Activated CD4-positive, alpha-beta T cell treated with anti-CD3 and anti-CD28 coated beads for 36 hours (primary cell): Measurements from ENCODE around the gene PAK5. TPM values are rescaled to one million over a fixed set of nuclear protein-coding genes. Genes with fewer than 3 reads are reported as not detected.

ENCODE experiments used
- ATAC-seq: fragments of 200-7000 bp; cut with Tn5 transposase; one replicate; pipeline ENCODE4 v1.10.0; 2021; ENCODE audit warnings: mild to moderate bottlenecking, moderate library complexity
- CTCF ChIA-PET: fragments of 350-600 bp; sonication (Branson Sonifier 250); formaldehyde crosslinking; loops from one replicate; lab custom pipeline; 2021; ENCODE audit warnings: antibody characterized with exemption; lab: Charles Lee
- POLR2A ChIA-PET: fragments of 350-600 bp; sonication (Branson Sonifier 250); formaldehyde crosslinking; loops from one replicate; lab custom pipeline; 2021; ENCODE audit warnings: antibody characterized with exemption, inconsistent platforms; lab: Charles Lee
- DNase-seq: peaks from one replicate; pipeline ENCODE4 v3.0.0-alpha.2; 2020
- H3K27ac Mint-ChIP-seq: one replicate; pipeline ENCODE4 v1.8.0; 2021; ENCODE audit warnings: mixed read lengths
- H3K27me3 Mint-ChIP-seq: one replicate; pipeline ENCODE4 v1.8.0; 2021; ENCODE audit warnings: mixed read lengths
- H3K36me3 Mint-ChIP-seq: one replicate; pipeline ENCODE4 v1.8.0; 2021; ENCODE audit warnings: low read depth, mixed read lengths
- H3K4me1 Mint-ChIP-seq: one replicate; pipeline ENCODE4 v1.8.0; 2021; ENCODE audit warnings: mixed read lengths
- H3K4me3 Mint-ChIP-seq: one replicate; pipeline ENCODE4 v1.8.0; 2021; ENCODE audit warnings: mild to moderate bottlenecking, moderate library complexity, mixed read lengths
- H3K9me3 Mint-ChIP-seq: one replicate; pipeline ENCODE4 v1.8.0; 2021; ENCODE audit warnings: low read depth, mixed read lengths
- intact Hi-C, 2 experiments: fragments of 100-400 bp; cut with DNase I in 1 of 2; cut with micrococcal nuclease in 1 of 2; formaldehyde crosslinking; loops; one replicate each; pipeline versions ENCODE4 v1.14.2 to v1.15.1; 2022 to 2024; cut with DNase I, micrococcal nuclease
- total RNA-seq, 2 experiments: library from RNA; stranded (reverse); gene quantifications; one replicate each; pipeline ENCODE4 v1.2.3, GENCODE V29; 2021

Gene PAK5
- not detected for total RNA-seq

DNA sequence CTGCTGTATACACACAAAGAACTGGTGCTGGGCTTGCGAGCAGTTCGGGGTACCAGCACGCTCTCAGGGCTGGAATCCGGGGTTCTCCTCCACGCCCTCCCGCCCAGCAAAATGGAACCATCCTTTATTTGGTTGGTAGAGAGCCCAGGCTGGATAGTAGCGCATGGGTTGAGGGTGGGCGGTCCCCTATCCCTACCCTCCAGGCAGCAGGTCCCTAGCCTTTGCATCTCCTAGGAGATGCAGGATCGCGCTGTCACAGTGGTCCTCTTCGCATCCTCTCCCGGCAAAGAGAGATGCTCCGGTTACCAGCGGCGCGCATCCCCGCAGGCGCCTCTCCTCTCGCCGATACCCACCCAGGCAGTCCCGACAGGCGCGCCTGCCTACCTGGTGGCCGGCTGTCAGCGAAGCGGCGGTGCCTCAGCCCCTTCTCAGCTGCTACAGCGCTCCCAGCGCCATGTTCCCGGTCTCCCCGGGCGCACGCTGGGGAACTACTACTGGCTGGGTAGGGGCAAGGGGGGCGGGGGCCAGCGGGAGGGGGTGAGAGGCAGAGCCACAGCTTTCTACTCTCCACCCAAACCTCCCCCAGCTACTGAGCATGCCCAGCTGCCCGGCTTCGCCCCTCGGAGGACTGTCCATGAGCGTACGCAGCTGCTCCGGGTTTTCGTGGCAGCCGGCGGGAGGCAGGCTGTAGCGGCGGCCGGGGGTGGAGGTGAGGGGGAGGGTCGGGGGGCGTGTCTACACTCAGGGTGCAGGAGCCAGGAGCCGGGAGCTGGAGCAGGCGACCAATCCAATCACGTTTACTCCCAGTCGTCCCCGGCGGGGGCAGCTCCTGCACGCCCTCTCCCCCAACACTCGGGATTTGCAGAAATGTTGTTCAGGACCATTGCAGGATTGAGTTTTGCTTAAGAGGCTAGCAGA is at the start of gene PAK5:
Gene PAK5, minus strand, starts transcription at position 699 of the 918 bp plus-strand sequence. CDS start 194,748 bp downstream, outside the sequence.
- Mint-ChIP-seq H3K27ac (no peak within 1 kb of the TSS), H3K27me3 (peaks cover 26% of the 10 kb centered on the region), H3K4me1 (no peaks in the 10 kb centered on the region), H3K4me3 (no peak within 1 kb of the TSS), H3K36me3 (no peaks in the 10 kb centered on the region), H3K9me3 (peaks cover 5% of the 10 kb centered on the region)
- CTCF ChIA-PET, result no interaction called here
- DNase-seq (no peak), ATAC-seq (no peak)
- intact Hi-C loops, result no loop called here
- POLR2A ChIA-PET, result no interaction called here

DNA sequence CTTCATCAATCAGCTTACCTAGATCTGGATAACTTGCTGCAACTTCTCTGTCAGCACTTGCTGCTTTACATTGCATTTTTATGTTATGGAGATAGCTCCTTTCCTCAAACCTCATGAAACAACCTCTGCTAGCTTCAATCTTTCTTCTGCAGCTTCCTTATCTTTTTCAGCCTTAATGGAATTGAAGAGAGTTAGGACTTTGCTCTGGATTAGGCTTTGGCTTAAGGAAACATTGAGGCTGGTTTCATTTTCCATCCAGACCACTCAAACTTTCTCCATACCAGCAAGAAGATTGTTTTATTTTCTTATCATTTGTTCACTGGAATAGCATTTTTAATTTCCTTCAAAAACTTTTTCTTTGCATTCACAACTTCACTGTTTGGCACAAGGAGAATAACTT is 48.8 kb upstream of the PAK5 start:
- Mint-ChIP-seq H3K27me3 (peaks cover 4% of the 10 kb centered on the region), H3K4me3 (no peak overlapping the region), H3K9me3 (no peaks in the 10 kb centered on the region), H3K4me1 (no peaks in the 10 kb centered on the region), H3K36me3 (no peaks in the 10 kb centered on the region), H3K27ac (no peak overlapping the region)
- intact Hi-C loops, result no loop called here
- no peak for ATAC-seq
- ChIA-PET CTCF (interaction anchor here (1.0 kb wide), 1 partner anchor 269 kb away, joined by 3 read pairs; no protein-coding TSS in a partner anchor), POLR2A (no interaction called here)
- DNase-seq, result no peak

DNA sequence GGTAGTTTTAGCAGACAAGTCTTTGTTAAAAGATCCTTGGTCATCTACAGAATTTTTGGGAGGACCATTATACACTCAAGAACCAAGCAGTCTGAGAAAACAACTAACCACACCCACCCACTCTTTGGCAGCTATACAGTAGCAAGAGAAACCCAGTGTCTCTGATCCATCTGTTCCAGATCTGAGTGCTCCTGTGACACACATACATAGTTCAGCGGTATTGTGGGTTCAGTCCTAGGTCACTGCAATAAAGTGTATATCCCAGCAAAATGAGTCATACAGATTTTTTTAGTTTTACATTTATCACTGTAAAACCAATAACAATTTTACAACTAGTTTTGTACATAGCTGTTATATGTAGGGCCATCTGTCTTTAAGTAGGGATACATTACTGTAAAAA is 47.4 kb upstream of the PAK5 start:
- Mint-ChIP-seq H3K27me3 (peaks cover 4% of the 10 kb centered on the region), H3K36me3 (no peaks in the 10 kb centered on the region), H3K9me3 (no peaks in the 10 kb centered on the region), H3K4me3 (no peak overlapping the region), H3K4me1 (no peaks in the 10 kb centered on the region), H3K27ac (no peak overlapping the region)
- POLR2A ChIA-PET, result no interaction called here
- no peak for ATAC-seq
- CTCF ChIA-PET, result no interaction called here
- intact Hi-C loops, result no loop called here
- DNase-seq, result no peak

DNA sequence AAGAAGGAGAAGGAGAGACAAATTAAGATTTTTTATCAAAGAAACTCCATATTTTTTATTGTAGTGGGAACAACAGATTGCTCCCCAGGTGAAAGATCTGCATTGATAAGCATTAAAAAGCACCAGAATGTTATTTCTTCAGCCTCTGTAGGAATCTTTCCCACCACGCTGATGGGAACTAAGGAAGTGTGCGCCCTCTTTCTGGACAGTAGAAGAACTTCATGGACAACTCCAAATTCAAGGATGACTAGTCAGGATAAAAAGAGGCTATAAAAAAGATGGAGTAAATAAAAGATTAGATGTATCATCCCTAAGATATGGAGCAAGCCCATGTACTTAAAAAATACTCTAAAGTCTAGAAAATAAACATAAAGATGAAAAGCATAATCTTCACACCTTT is 45.8 kb upstream of the PAK5 start:
- Mint-ChIP-seq H3K27ac (no peak overlapping the region), H3K36me3 (no peaks in the 10 kb centered on the region), H3K4me3 (no peak overlapping the region), H3K4me1 (no peaks in the 10 kb centered on the region), H3K27me3 (peaks cover 4% of the 10 kb centered on the region), H3K9me3 (no peaks in the 10 kb centered on the region)
- DNase-seq, result no peak
- CTCF ChIA-PET, result interaction anchor here (0.9 to 1.3 kb wide), 2 partner anchors 13 to 17 kb away, joined by 3 read pairs; no protein-coding TSS in a partner anchor
- no peak for ATAC-seq
- intact Hi-C loops, result no loop called here
- POLR2A ChIA-PET, result no interaction called here

DNA sequence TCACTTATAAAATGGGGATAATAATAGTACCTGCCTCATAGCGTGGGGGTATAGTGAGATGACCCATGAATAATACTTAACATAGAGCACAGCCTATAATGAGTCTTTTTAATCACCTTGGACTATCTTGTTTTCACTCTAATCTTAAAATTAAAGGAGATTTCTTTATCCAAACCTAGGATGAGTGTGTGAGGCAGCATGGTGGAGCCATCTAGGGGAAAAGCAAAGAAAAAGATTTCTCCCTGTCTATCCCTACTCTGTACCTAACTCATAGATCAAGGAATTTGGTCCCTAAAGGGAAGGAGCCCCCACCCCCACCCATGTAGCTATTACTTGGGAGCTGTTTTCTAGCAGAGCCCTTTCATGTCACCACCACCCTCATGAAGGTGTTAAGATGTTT is 45.2 kb upstream of the PAK5 start:
- Mint-ChIP-seq H3K27ac (no peak overlapping the region), H3K9me3 (no peaks in the 10 kb centered on the region), H3K27me3 (peaks cover 4% of the 10 kb centered on the region), H3K36me3 (no peaks in the 10 kb centered on the region), H3K4me1 (no peaks in the 10 kb centered on the region), H3K4me3 (no peak overlapping the region)
- ChIA-PET POLR2A (no interaction called here), CTCF (interaction anchor here (0.6 to 1.3 kb wide), 2 partner anchors 14 to 1660 kb away, joined by 3 read pairs; no protein-coding TSS in a partner anchor)
- DNase-seq (no peak), ATAC-seq (no peak)
- intact Hi-C loops, result no loop called here

DNA sequence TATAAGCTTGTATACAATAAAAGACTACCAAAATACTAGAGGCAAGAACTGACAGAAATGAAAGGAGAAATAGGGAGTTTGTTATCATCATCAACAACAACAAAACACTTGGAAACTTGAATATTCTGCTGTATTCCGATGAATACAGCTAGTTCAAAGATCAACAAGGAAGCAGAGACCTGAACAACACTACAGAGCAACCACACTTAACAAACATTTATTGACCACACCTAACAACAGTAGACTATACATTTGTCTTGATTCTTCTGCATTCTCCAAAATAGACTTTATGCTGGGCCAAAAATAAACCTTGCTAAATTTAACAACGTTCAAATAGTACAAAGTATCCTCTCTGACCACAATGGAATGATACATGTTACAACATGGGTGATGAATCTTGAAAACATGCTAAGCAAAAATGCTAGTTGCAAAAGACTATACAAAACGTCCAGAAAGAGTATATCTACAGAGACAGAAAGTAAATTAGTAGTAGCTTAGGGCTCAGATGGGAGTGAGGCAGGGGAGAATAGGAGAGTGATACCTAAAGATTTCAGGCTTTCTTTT is 39.1 kb upstream of the PAK5 start:
- no peak overlapping the region for H3K27ac Mint-ChIP-seq
- peaks cover under 1% of the 10 kb centered on the region for H3K27me3 Mint-ChIP-seq
- ATAC-seq, result no peak
- ChIA-PET POLR2A (no interaction called here), CTCF (no interaction called here)
- H3K36me3 Mint-ChIP-seq, result no peaks in the 10 kb centered on the region
- H3K4me3 Mint-ChIP-seq, result no peak overlapping the region
- H3K9me3 Mint-ChIP-seq, result no peaks in the 10 kb centered on the region
- intact Hi-C loops, result no loop called here
- H3K4me1 Mint-ChIP-seq, result no peaks in the 10 kb centered on the region
- no peak for DNase-seq

DNA sequence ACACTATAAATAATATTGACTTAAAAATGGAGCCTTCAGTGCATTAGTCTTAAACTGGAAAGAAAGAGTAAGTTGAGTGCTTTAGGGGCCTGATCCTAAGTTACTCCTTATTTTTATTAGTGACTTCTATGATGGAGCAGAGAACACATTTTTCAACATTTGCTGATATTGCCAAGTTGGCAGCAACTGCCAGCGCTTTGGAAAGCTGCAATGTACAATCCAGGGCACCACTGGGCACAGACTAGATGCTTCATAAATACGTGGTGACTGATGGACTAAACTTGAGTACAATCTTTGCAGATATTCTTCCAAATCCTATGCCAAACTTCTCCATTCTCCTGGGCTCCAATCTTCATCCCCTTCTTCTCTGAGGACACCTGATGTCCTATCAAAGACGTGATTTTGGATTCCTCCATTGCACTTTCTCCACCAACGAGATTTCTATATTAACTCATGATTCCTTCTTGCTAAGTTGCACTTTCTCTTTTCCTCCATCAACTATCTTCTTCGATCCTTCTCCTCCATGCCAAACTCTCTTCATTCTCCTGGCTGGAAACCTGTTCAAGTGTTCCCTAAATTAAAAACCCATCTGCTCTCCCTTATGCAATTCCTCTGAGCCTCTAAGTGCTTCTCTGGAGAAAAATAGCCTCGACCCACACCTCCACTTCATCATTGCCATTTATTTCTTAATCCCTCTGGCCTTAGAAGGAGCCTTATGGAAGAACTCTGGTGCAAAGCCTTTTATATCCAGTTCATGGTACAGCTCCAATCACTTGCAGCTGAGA is 28.5 kb upstream of the PAK5 start:
- ChIA-PET POLR2A (no interaction called here), CTCF (no interaction called here)
- Mint-ChIP-seq H3K27ac (no peak overlapping the region), H3K36me3 (no peaks in the 10 kb centered on the region), H3K9me3 (peaks cover 2% of the 10 kb centered on the region), H3K4me3 (no peak overlapping the region), H3K27me3 (peaks cover 5% of the 10 kb centered on the region), H3K4me1 (no peaks in the 10 kb centered on the region)
- no peak for ATAC-seq
- DNase-seq, result no peak
- intact Hi-C loops, result no loop called here

DNA sequence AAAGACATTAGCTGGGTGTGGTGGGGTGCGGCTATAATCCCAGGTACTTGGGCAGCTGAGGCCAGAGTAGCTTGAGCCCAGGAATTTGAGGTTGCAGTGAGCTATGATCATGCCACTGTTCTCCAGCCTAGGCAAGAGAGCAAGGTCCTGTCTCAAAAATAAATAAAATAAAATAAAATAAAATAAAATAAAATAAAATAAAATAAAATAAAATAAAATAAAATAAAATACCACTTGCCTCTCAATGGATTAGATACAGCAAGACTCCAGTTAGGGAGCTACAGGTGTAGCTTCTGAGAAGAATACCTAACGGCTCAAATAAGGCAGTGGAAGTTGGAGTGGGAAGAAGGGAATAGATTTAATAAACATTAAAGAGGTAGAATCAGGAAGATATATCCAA is 13.7 kb upstream of the PAK5 start:
- Mint-ChIP-seq H3K9me3 (no peaks in the 10 kb centered on the region), H3K36me3 (no peaks in the 10 kb centered on the region), H3K27me3 (no peaks in the 10 kb centered on the region), H3K4me3 (no peak overlapping the region), H3K4me1 (no peaks in the 10 kb centered on the region), H3K27ac (no peak overlapping the region)
- intact Hi-C loops, result no loop called here
- ChIA-PET CTCF (no interaction called here), POLR2A (no interaction called here)
- no peak for ATAC-seq
- no peak for DNase-seq

DNA sequence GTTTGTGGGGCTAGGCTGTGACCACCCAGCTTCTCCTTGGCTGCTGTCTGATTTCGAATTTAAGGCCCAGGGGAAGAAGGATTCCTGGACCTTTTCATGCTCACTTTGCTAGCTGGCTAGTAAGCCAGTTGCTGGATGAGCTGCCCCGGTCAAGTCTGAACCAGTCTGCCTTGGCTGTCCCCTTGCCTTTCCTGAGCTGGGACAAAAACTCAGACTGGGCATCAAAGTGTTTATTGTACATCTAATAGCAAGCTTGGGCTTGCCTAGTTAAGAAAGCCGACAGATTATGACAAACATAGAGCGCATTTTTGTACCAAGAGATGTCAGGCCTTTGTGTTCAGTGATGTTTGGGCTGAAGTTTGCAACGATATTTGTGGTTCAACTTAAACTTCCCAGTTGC is 750 bp upstream of the PAK5 start:
- Mint-ChIP-seq H3K4me3 (no peak overlapping the region), H3K9me3 (peaks cover 5% of the 10 kb centered on the region), H3K4me1 (no peaks in the 10 kb centered on the region), H3K27me3 (peaks cover 26% of the 10 kb centered on the region), H3K27ac (no peak overlapping the region), H3K36me3 (no peaks in the 10 kb centered on the region)
- intact Hi-C loops, result no loop called here
- ATAC-seq (no peak), DNase-seq (no peak)
- POLR2A ChIA-PET, result no interaction called here
- CTCF ChIA-PET, result no interaction called here

DNA sequence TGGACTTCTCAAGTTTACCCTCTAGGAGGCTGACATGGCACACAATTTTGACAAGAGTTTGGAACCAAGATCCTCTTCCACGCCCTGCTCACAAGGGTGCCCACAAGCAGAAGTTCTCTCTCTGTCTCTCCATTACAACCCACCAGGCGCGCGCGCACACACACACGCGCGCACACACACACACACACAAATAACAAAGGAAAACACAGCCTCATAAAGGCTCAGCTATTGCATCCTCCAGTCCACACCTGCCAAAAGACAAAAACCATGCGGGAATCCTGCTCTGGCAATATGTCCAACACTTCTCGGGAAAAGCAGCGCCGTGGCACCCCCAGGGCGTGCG is 870 bp downstream of the PAK5 start:
- intact Hi-C loops, result no loop called here
- ChIA-PET CTCF (no interaction called here), POLR2A (no interaction called here)
- Mint-ChIP-seq H3K36me3 (no peaks in the 10 kb centered on the region), H3K4me3 (no peak overlapping the region), H3K27me3 (peaks cover 26% of the 10 kb centered on the region), H3K27ac (no peak overlapping the region), H3K9me3 (peaks cover 5% of the 10 kb centered on the region), H3K4me1 (no peaks in the 10 kb centered on the region)
- ATAC-seq, result no peak
- DNase-seq, result no peak

DNA sequence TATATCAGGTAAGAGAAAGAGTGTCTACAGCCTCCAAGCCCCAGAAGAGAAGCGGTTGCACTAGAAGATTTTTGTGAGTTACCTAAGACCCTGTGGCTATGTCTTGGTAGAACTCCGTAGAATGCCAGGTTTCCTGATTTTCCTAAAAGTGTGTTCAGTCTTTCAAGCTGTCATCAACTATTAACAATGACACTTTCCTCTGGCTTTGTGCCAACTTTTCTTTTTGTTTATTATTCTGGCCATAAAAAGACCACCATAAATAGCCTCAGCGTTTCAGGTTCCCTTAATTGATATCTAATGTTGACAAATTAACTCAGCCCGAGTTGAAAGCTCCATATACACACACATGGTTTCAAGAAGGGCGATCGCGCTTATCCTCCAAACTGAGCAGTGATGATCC is 1.2 kb downstream of the PAK5 start:
- ATAC-seq (no peak), DNase-seq (no peak)
- Mint-ChIP-seq H3K36me3 (no peaks in the 10 kb centered on the region), H3K27me3 (peaks cover 26% of the 10 kb centered on the region), H3K4me1 (no peaks in the 10 kb centered on the region), H3K4me3 (no peak overlapping the region), H3K27ac (no peak overlapping the region), H3K9me3 (peaks cover 5% of the 10 kb centered on the region)
- CTCF ChIA-PET, result no interaction called here
- intact Hi-C loops, result no loop called here
- POLR2A ChIA-PET, result no interaction called here
